NT2/D1 (cell line): ENCODE results near the gene LPGAT1.

Source experiments
- SUZ12 ChIP-seq: IDR thresholded peaks from 2 replicates; pipeline ENCODE4 v1.6.1; 2011; ENCODE audit not compliant: insufficient read length, insufficient read depth; ENCODE audit errors: extremely low read depth
- YY1 ChIP-seq: IDR thresholded peaks from 2 replicates; pipeline ENCODE4 v1.6.1; 2011; ENCODE audit not compliant: insufficient read length, insufficient read depth
- ZNF274 ChIP-seq: IDR thresholded peaks from 2 replicates; pipeline ENCODE4 v1.6.1; 2011; ENCODE audit warnings: mild to moderate bottlenecking, low read depth, low read length

GRCh38 chr1:211764701-211765100 is 65.9 kb downstream of the LPGAT1 start:
- TF ChIP-seq ZNF274 (no peak), YY1 (no peak), SUZ12 (no peak)
